T-helper 1 cell (primary cell): ENCODE data around the gene ZP1.

Source experiments
- DNase-seq, 5 donors: peaks; one replicate each; pipeline ENCODE4 v3.0.0-alpha.2; 2012 to 2020

The ZP1 gene

DNA sequence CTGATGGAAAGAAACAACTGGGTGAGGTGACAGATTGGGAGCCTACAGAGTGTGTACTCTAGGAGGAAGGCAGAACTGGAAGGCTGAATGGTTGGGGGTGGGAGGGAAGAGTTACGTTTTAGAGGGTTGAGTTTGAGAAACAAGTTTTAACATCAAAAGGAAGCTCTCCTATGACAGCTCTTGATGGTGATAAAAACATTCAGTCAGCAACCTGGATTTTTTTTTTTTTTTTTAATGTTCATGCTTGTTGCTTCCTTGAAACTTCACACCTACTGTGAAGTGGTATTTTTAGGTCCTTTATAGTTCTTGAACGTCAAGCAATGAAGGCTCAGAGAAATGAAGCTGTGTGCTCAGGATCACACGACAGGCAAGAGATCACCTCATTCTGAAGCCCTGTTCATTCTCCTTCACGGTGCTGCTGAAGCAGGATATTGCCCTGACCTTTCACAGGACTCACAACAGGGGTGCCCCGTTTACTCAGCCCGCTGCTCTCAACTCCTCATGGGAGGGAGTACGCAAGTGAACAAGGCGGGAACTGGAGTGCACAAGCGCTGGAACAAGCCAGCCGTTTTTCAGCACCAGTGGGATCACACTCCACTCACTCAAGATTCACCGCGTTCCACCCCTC, 45.0 kb downstream of the ZP1 start:
- peak in 1 of 5 donors; percentile 29 for DNase-seq

DNA sequence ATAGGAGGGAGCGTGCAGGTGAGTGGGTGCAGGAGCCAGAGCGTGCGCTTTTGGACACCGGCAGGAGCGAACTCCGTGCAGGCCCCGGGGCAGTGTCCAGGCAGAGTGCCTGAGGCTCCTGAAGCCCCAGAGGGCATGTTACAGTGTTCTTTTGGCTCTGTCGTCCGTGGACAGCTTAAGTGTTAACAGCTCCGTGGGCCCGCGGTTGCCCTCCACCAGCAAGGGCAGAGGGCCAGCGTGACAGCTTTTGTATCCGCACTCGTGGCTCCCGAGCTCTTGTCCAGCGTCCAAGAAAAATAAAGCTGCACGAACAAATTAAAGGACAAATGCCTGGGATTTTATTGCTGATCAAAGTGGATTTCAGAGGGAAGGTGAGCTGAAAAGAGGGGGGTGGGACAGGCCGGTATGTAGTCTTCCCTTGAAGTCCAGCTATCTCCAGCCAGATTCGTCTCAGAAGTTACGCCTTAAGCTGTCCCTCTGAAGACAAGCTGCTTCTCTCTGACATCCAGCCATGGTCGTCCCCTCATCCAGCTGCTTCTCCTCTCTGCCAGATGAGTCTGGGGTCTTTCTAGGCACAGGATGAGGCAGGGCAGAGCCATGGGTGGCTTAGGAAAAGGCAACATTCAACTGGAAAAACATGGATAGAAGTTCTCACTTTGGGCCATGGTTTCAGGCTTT, 45.6 kb downstream of the ZP1 start:
- DNase-seq = no peak

DNA sequence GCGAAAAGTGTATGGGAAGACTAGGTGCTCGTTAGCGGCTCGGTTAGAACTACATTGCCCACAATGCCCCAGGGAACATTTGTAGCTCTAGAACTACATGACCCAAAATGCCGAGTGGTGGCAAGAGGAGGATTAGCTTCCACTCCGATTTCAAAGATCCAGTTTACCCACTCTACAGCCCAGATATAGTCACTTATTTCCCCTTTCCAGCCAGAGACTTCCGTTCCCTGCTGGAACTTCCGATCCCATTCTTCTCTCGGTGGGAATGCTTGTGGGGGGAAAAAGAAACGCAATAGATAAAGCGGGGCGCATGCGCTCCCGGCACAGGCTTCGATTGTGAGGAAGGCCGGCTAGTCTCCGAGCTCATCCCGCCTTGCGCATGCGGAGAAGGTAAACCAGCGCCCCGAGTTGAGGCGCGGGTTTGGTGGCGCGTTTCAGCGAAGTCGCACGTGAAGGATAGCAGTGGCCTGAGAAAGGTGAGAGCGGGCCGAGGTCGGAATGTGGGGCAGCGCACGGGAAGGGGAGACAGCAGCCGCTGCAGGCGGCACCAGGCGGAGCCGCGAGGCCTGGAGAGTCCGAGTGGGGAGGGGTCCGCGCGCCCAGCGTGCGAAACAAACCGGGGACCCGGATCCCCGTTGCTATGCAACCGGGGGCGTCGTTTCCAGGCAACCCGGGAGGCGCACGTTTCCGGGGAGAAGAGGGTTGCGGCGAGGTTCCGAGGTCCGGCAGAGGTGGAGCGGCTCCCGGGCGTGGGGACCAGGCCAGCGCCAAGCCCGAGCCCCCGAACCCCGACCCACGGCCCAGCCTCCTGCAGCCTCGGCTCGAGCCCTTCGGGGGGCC, 46.7 kb downstream of the ZP1 start, which contains the start of gene TMEM109:
TMEM109 (plus strand) TSS at position 366 of the 840 bp plus-strand sequence. CDS start 5,536 bp downstream, outside the sequence.
- DNase-seq = peak; percentile 75 to 91 (median 83)

DNA sequence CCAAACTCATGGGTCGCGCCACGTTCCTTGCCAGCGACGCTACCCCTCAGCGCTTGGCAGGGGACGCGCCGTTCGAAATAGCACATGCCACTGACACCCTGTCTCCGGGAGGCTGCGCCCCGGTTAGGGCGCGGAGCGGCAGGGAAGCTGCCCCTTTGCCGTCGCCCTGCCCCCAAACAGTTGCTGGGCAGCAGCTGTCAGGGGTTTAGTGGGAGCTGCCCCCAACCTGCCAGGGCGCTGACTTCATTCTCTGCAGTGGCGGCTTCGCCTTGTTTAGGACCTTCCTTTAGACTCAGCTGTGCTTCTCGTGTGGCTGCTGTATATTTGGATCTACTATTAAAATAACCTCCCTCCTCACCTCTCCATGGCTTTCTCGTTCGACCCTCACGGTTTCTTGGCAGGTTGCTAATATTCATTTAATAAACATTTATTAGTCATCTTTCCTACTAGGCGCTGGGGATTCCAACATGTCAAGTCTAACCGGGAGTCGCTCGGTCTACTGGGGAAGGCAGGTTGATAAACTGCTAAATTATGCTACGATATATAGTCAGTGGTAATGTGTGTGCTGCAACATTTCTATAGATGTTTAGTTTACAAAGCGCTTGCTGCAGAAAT, 47.4 kb downstream of the ZP1 start:
- DNase-seq = peak in 3 of 5 donors; percentile 15 to 38 (median 26)

DNA sequence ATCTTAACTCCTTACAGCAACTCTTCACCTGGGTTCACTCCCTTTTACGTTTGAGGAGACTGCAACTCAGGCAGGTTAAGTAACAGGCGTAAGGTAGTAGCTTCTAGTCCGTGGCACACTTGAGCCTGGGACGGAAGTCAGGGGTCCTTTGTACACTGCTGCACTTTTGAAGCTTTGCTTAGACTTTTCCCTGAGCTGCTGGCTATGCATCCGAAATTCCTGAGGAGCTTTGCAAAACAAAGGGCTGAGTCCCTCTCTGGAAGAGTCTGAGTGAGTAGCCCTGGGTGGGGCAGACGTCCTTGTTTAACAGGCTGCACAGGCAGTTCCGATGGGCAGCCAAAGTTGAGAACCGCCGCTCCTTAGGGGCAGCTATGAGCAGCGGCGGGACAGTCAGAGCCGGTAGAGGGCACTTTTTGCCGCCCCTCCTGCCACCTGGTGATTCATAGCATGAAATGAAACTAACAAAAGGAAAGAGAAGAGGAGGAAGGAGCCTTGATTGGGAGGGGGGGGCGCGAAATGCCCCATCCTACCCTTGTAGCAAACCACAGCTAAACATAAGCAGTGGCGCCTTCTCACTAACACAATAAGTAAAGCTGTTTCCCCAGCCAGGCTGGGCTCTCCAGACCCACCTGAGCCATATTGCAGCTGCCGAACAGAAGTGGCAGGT, 48.0 kb downstream of the ZP1 start:
- peak; percentile 35 to 87 (median 54) for DNase-seq

DNA sequence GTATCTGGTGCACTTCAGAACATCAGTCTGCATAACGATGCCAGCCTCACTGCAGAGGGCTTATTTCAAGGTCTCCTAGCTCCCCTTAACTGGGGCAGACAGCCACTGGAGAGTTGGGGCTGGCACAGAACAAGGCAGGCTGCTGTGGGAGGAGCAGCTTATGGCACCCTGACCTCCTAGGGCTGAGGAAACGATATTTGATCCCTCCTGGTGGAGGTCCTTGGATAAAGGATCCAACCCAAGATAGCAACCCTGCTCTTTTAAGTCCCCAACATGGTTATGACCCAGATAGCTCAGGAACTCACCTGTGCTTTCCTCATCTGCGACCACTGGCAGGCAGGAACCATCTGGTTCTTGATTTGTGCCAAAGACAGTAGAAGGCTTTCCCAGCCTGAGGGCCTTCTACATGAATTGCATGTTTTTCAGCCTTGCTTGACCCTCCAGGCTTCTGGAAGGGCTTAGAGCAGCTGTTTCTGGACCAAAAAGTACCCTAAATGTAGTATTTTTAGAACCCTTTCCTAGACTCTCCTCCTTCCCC, 49.4 kb downstream of the ZP1 start:
- no peak for DNase-seq

DNA sequence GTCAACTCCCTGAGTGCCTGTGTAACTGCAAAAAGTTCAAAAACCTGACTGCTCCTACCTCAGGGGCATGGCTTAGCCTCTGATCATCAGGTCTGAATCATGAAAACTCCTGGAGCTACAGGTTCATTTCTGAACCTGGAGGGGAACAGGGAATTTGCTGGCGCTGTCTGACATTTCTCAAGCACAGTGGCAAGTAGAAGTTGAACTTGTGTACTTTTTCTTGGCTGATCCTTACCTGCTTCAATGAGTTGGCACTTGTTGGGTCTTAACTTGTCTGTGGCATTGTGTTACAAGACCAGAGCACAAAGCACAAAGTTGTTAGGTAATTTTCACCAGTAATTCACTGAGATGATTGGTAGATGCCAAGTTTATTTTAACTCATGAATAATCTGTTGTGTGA, 49.9 kb downstream of the ZP1 start:
- no peak for DNase-seq

DNA sequence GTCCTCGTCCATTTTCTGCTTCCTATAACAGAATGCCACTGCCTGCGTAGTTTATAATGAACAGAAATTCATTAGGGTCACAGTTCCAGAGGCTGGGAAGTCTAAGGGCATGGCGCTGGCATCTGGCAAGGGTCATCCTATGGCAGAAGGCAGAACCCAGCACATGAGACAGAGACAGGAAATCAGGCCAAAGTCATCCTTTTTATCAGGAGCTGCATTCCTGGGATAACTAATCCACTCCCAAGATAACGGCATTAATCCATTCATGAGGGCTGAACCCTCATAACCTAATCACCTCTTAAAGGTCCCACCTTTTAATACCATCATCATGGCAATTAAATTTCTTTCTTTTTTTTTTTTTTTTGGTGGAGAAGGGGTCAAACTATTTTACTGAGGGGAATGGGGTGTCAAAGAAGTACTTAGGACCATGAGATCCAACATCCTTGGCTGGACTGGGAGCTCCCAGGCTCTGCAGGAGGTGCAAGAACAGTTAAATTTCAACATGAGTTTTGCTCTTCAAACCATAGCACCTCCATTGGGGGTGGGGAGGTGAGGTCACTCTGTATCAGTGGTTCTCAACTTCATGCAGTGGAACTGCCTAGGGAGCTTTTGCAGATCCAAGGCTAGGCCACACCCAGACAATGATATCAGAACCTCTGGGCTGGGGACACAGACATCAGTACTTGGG, 51.1 kb downstream of the ZP1 start:
- no peak for DNase-seq

DNA sequence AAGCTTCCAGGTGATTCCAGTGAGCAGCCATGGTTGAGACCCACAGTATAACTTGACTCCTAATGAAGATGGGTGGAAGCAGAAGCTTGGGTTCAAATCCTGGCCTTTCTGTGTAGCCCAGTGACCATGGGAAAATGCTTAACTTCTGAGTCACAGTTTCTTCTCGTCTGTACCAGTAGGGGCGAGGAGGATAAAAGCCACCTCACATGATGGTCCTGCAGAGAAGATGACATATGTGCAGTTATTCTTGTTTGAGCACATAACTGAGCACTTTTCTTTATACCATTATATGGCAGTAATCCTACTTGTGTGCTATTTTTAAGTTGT, 51.6 kb downstream of the ZP1 start:
- no peak for DNase-seq

DNA sequence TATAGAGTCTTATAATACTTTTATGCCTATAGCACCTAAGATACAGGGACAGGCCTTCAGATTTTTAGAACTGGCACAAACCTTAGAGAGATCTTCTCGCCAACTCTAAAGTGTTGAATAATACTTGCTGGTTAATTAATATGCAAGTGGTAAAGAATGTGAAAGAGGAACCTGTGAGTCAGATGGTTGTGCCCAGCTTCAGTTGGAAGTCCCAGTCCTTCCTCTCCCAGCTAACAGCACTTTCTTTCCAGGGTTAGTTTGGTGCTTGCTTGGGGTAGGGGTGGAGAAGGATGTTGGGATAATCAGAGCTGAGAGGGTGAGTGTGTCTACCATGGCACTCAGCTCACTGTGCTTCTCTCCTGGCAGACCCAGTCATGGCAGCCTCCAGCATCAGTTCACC, 52.0 kb downstream of the ZP1 start:
- DNase-seq = no peak

DNA sequence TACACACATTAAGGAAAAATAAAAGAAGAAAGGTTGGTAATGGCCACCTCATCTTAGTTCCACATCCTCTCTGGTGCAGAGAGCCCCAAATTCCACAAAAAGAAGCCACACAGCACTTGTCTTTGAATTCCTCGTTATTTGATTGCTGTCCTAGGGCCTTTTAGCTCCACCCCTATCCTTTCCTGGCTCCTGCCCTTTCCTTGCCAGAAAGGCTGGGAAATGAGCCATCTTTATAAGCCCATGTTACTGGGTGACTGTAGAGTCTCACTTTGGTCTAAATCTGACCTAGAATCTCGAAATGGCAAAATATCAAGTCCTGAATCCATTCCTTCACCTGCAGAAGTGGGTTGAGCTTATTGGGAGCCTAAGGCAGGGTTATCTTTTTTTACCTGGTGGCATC, 52.6 kb downstream of the ZP1 start:
- DNase-seq = no peak

DNA sequence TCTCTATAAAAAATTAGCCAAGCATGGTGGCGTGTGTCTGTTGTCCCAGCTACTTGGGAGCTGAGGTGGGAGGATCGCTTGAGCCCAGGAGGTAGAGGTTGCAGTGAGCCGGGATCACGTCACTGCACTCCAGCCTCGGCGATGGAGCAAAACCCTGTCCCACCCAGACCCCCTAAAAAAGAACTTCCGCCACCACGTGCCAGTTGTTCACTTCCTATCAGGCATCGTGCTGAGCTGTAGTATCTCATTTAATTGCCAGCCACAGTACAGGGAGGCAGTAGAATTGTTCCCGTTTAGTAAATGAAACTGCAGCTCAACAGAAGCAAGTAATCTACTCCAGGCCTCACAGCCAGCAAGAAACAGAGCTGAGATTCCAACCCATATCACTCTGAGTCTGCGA, 53.9 kb downstream of the ZP1 start:
- no peak for DNase-seq

DNA sequence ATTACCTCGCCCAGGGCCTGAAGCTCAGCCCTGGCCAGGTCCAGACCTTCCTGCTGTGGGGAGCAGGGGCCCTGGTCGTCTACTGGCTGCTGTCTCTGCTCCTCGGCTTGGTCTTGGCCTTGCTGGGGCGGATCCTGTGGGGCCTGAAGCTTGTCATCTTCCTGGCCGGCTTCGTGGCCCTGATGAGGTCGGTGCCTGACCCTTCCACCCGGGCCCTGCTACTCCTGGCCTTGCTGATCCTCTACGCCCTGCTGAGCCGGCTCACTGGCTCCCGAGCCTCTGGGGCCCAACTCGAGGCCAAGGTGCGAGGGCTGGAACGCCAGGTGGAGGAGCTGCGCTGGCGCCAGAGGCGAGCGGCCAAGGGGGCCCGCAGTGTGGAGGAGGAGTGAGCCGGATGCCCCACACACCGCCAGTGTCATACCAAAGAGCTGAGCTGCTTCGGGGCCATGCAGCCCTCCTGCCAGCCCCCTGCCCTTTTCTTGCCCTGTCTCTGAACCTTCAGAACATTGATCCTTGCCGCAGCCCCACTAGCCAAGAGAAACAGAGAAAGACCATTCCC, 54.5 kb downstream of the ZP1 start:
- no peak for DNase-seq

DNA sequence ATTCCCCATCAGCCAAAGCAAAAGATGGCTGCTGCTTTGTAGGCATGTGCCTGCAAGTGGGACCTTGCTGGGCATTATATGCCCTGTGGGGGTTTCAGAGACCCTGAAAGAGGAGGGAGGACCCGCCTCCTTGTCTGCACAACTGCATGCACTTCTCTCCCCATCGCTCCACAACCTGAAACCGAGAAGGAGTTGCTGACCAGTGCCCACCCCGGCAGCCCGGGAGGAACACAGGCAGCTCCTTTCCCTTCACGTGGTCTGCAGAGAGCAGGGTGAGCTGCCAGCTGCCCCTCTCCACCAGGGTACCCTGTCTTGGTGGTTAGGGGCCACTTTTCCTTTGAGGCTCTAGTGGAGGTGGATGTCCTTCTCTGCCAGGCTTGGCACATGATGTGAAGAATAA, 55.6 kb downstream of the ZP1 start:
- DNase-seq = no peak

DNA sequence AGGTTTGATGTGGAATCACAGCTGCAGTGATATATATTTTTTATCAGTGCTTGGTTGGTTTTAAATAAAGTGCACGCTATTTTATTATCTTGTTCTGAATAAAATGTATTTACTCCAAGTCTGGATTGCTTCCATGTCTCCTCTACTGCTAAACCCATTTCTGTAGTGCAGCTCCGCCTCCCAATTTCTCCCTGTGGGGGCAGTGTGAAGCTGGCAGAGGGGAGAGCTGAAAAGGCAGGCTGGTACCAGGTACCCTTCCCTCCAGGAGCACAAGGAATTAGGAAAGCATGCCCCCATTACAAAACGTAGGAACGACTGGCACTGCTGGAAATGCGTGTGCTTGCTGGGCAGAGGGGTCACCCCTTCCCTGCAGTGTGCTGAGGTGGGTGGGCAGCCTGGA, 56.0 kb downstream of the ZP1 start:
- no peak for DNase-seq

DNA sequence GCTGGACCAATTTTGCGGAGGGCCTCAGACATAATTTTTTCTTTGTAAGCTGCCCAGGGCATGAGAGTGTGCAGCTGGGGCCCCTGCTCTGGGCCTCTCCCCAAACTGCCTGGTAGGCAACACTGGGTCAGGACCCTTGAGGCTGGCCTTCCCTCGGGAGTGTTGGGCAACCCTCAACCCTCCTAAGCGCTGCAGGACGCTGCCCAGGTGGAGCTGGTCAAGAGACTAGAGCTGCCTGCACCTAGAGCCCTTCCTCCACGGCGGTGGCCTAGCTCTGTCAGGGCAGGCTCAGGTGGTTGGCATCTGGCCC, 56.4 kb downstream of the ZP1 start:
- DNase-seq = no peak

DNA sequence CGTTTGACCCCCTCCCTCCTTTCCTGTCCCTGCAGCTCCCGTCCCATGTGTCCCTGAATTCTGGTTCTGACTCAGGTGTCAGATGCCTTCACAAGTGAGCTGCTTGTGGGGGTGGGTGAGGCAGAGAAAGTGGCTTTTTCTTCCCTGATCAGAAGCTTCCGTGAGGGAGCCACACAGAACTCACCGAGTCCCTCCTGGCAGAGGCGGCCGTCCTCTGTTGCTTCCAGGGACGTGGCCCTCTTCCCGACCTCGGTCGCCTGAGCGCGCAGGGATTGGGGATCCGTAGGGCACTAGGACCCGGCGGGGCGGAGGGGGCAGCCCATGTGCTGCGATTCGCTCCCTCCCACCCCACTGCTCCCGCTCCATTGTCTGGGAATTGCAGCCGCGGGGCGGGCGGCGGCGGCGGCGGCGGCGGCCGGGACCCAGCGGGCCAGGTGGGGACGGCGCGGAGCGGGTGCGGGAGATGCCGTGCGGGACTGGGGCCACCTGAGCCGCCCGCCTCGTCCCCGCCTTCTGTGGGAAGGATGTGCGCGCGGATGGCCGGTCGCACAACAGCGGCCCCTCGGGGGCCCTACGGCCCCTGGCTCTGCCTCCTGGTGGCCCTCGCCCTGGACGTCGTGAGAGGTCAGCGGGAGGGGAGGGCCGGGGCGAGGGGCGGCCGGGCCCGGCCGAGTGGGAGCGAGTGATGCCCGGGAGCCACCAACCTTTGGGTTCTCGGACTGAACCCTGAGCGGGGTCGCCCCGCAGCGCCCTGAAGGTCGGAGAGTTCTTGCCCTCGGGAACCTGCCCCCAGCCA, 57.0 kb downstream of the ZP1 start, which contains the start of gene TMEM132A:
TMEM132A (plus strand) TSS at position 351 of the 796 bp plus-strand sequence; CDS start at position 525, 174 bp downstream.
- no peak for DNase-seq
